GM12872 (cell line): ENCODE results near the gene GDF9.

ENCODE experiments used
- CTCF ChIP-seq: IDR thresholded peaks from 3 replicates; pipeline ENCODE4 v1.5.1; 2011; ENCODE audit warnings: low read depth, mild to moderate bottlenecking, low read length, moderate library complexity; ENCODE audit not compliant: insufficient read depth

GDF9 gene

DNA sequence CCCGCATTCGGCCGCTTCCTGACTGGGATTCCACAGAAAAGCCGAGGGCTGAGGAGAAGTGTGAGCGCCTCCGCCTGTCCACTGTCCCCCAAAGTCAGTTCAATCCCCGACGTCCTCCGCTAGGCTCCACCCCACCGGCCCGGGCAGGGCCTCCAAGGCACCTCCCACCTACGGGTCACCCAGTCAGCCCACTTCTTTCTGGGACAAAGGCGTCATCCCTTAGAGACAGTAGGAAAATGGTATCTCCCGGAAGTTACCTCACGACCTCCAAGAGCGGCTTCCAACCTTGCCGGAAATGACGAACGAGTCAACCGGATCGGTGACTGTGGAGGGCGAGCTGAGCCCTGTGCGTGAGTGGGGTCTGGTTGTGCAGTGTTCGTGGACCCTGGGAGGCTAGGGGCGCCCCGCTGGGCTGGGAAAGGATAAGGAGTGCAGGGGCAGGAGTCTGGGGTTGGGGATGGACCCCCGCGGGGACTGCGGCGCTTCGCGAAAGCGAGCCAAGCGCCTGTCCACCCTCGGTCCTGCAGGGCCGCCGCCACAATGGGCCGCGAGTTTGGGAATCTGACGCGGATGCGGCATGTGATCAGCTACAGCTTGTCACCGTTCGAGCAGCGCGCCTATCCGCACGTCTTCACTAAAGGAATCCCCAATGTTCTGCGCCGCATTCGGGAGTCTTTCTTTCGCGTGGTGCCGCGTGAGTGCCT, at the start of gene GDF9, which contains the start of gene UQCRQ:
Gene GDF9 (minus strand): TSS at position 128 of the 704 bp plus-strand sequence. CDS start 1,936 bp downstream, outside the sequence.
Gene UQCRQ (plus strand): TSS at position 301 of the 704 bp plus-strand sequence. CDS start 240 bp downstream, at position 541.
- TF ChIP-seq CTCF, result peak; percentile 30; the same call in 2 of the 3 replicates

DNA sequence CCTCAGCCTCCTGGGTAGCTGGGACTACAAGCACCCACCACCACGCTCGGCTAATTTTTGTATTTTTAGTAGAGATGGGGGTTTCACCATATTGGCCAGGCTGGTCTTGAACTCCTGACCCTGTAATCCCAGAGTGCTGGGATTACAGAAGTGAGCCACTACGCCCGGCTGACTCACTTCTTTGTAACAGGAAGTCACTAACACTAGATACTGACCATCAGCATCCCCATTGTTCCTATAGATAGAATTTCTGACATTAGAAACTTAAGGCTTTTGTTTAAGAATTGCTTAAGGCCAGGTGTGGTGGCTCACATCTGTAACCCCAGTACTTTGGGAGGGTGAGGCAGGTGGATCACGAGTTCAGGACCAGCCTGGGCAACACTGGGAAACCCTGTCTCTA, 49.4 kb upstream of the GDF9 start:
- no peak for TF ChIP-seq CTCF

DNA sequence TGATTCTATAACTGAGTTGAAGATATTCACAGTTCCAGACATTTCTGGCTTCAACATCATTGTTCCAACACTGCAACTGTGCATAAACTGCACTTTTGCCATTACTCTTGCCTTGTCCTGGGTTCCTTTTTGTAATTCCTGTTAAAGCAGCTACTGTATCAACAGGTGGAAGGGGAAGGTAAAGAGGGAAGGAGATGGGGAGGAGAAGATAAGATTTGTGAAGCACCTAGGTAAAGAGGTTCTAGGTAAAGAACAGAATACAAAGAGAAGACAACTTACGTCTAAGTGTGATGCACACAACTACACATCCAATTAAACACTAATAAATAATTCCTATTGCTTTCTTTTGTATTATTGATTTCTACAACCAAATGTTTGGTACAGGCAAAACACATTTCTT, 43.4 kb upstream of the GDF9 start:
- no peak for TF ChIP-seq CTCF

- TF ChIP-seq CTCF, result no peak
Measured at GRCh38 chr5:132907161-132907560, 40.9 kb upstream of the GDF9 start.

DNA sequence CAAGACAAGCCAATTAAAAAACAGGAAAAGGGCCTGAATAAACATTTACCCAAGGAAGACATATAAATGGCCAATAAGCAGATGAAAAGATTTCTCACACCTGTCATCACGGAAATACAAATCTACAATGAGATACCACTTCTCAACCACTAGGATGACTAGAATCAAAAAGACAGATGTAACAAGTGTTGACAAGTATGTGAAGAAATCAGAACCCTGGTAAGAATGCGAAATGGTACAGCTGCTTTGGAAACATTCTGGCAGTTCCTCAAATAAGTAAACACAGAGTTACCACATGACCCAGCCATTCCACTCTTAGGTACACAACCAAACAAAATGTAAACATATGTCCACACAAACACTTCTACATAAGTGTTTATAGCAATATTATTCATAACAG, 39.7 kb upstream of the GDF9 start:
- no peak for TF ChIP-seq CTCF

DNA sequence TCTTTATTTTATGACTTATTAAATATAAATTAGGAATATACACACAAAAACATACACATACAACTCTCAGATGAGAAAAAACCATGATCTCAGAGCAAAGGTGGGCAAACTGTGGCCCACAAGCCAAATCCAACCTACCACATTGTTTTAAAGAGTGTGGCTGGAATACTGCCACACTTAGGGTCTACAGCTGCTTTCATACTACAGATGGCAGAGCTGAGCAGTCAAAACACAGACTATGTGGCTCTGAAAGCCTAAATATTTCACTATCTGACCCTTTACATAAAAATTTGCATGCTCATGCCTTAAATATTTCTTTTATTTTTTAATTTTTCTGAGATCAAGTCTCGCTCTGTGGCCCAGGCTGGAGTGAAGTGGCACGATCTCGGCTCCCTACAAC, 35.5 kb upstream of the GDF9 start:
- 0 out of 3 replicates have a peak, but pooled peaks have one; percentile 2 for TF ChIP-seq CTCF

- no peak for TF ChIP-seq CTCF
Measured at GRCh38 chr5:132901036-132901435, 34.8 kb upstream of the GDF9 start.
